ENCODE results near the gene BEST3.
"Not testable (repeated sequence)": the region's sequence is repeated elsewhere in the genome, so short reads cannot be mapped to it uniquely, and the experiment has no call there.

Gene BEST3

DNA sequence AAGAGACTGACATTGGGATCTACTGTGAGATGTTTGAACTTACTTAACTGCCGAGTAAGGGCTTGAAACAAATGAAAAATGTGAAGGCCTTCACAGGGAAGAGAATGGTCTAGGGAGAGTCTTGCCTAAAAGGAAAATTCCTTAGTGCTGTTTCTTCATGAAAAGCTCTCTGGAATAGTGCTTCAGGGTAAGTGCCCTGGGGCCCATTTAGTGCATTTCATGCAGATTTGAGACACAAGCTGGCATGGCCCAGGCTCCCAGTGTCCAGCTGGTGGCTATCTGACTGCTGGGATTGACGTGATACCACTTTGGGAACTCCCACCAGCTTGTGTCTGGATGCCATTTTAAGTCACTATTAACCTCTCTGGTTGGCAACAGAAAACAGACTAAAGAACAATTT lies 26.9 kb downstream of the BEST3 start:
- no peak overlapping the region for H2BK120ac ChIP-seq (ENCODE audit: low read depth, low read length)
- H2AK5ac ChIP-seq (ENCODE audit: low read depth, low read length), result no peak overlapping the region
- no peaks in the 10 kb centered on the region for H3K27me3 ChIP-seq (ENCODE audit: control insufficient read depth in 3 of 3, insufficient read depth in 3 of 3, low read depth in 1 of 3, low read length in 3 of 3)
- no peak for DNase-seq (ENCODE audit: low spot score)
- WGBS, 2 donors (ENCODE audit: extremely low coverage in 2 of 2, insufficient read length in 2 of 2, insufficient replicate concordance in 1 of 2), result no CpG with 5 or more reads among the region's 2 CpGs
- no peak overlapping the region for H3K4me3 ChIP-seq (ENCODE audit: low read length in 2 of 2)
- no peak overlapping the region for H3K4ac ChIP-seq (ENCODE audit: low read length)
- H3K4me1 ChIP-seq (ENCODE audit: control insufficient read depth in 2 of 2, insufficient read depth in 1 of 2, low read depth in 1 of 2, low read length in 2 of 2), result no peaks in the 10 kb centered on the region
- H2BK15ac ChIP-seq (ENCODE audit: low read length), result no peak overlapping the region
- no peak overlapping the region for H3K27ac ChIP-seq (replicated peaks; ENCODE audit: low read length)
- no peaks in the 10 kb centered on the region for H3K36me3 ChIP-seq (replicated peaks in 1 of 2; ENCODE audit: control insufficient read depth in 2 of 2, insufficient read depth in 2 of 2, low read length in 2 of 2)
- H4K8ac ChIP-seq (ENCODE audit: low read depth, low read length), result no peak overlapping the region
- H4K91ac ChIP-seq (ENCODE audit: low read depth, low read length, poor library complexity), result no peak overlapping the region
- H3K23ac ChIP-seq (ENCODE audit: low read depth, low read length, poor library complexity), result no peak overlapping the region
- H3K4me2 ChIP-seq (ENCODE audit: insufficient read depth, low read length, poor library complexity, severe bottlenecking), result no peak overlapping the region
- peak overlapping the region; percentile 7 for H2AFZ ChIP-seq (ENCODE audit: low read length)
- no peak overlapping the region for H2BK12ac ChIP-seq (ENCODE audit: low read length)
- no peak overlapping the region for H3K14ac ChIP-seq (ENCODE audit: low read length)
- no peak overlapping the region for H3K18ac ChIP-seq (ENCODE audit: low read length)
- H3K9me3 ChIP-seq (replicated peaks in 1 of 2; ENCODE audit: control insufficient read depth in 2 of 2, insufficient read depth in 1 of 2, low read depth in 1 of 2, low read length in 2 of 2), result no peaks in the 10 kb centered on the region
- no peak overlapping the region for H2BK5ac ChIP-seq (ENCODE audit: low read length)
- no peak overlapping the region for H3K9ac ChIP-seq (ENCODE audit: low read depth, low read length, poor library complexity)
- no peaks in the 10 kb centered on the region for H3K79me1 ChIP-seq (ENCODE audit: low read depth, low read length)

DNA sequence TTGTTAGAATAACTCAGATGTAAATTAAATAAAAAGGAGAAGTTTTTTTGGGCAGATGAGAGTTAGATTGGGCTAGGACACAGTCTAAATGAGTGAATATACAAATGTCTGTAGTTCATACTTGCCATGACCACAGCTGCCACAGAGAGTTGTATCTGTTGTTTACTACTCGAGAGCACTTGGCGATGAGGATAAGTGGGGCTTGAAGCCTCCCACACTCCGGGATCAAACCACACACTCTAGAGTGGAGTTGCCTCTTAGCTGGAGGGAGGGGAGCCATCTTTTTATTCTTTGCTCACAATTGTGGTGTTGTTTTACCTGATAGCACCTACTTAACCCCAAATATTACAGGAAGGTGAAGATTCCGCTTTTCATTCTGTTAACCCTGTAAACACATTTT lies 27.5 kb downstream of the BEST3 start:
- H3K4me2 ChIP-seq (ENCODE audit: insufficient read depth, low read length, poor library complexity, severe bottlenecking), result no peak overlapping the region
- no peak overlapping the region for H2BK5ac ChIP-seq (ENCODE audit: low read length)
- no peak overlapping the region for H2BK15ac ChIP-seq (ENCODE audit: low read length)
- no peak overlapping the region for H3K23ac ChIP-seq (ENCODE audit: low read depth, low read length, poor library complexity)
- H4K91ac ChIP-seq (ENCODE audit: low read depth, low read length, poor library complexity), result no peak overlapping the region
- H2BK120ac ChIP-seq (ENCODE audit: low read depth, low read length), result no peak overlapping the region
- no CpG with 5 or more reads among the region's 4 CpGs for WGBS, 2 donors (ENCODE audit: extremely low coverage in 2 of 2, insufficient read length in 2 of 2, insufficient replicate concordance in 1 of 2)
- H4K8ac ChIP-seq (ENCODE audit: low read depth, low read length), result no peak overlapping the region
- no peaks in the 10 kb centered on the region for H3K79me1 ChIP-seq (ENCODE audit: low read depth, low read length)
- H2BK12ac ChIP-seq (ENCODE audit: low read length), result no peak overlapping the region
- no peak overlapping the region for H3K4ac ChIP-seq (ENCODE audit: low read length)
- no peak overlapping the region for H3K9ac ChIP-seq (ENCODE audit: low read depth, low read length, poor library complexity)
- no peaks in the 10 kb centered on the region for H3K4me1 ChIP-seq (ENCODE audit: control insufficient read depth in 2 of 2, insufficient read depth in 1 of 2, low read depth in 1 of 2, low read length in 2 of 2)
- H2AFZ ChIP-seq (ENCODE audit: low read length), result no peak overlapping the region
- H3K36me3 ChIP-seq (replicated peaks in 1 of 2; ENCODE audit: control insufficient read depth in 2 of 2, insufficient read depth in 2 of 2, low read length in 2 of 2), result no peaks in the 10 kb centered on the region
- no peak for DNase-seq (ENCODE audit: low spot score)
- no peak overlapping the region for H3K14ac ChIP-seq (ENCODE audit: low read length)
- no peak overlapping the region for H3K4me3 ChIP-seq (ENCODE audit: low read length in 2 of 2)
- H3K18ac ChIP-seq (ENCODE audit: low read length), result no peak overlapping the region
- H2AK5ac ChIP-seq (ENCODE audit: low read depth, low read length), result no peak overlapping the region
- no peaks in the 10 kb centered on the region for H3K27me3 ChIP-seq (ENCODE audit: control insufficient read depth in 3 of 3, insufficient read depth in 3 of 3, low read depth in 1 of 3, low read length in 3 of 3)
- H3K9me3 ChIP-seq (replicated peaks in 1 of 2; ENCODE audit: control insufficient read depth in 2 of 2, insufficient read depth in 1 of 2, low read depth in 1 of 2, low read length in 2 of 2), result no peaks in the 10 kb centered on the region
- H3K27ac ChIP-seq (replicated peaks; ENCODE audit: low read length), result no peak overlapping the region

DNA sequence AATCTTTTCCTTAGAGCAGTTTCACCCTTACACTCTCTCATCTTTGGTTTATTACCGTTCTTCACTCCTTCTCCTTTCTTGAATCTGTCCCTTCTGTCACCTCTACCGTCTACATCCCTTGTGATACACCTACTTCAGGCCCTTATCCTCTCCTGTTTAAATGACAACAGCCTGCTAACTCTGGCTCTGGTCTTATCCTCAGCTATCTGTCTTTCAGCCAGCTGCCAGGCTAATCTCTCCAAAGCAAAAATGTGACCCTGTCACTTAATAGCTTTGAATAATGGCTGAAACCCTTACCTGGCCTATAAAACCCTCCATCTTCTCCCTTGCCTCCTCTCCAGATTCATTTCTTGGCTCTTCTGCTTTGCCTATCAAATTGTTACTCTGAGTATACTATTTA lies 32.3 kb downstream of the BEST3 start:
- Histone ChIP-seq H3K79me1 (ENCODE audit: low read depth, low read length) (no peaks in the 10 kb centered on the region), H2AK5ac (ENCODE audit: low read depth, low read length) (no peak overlapping the region), H2BK15ac (ENCODE audit: low read length) (no peak overlapping the region), H2BK12ac (ENCODE audit: low read length) (no peak overlapping the region), H3K4me1 (ENCODE audit: control insufficient read depth in 2 of 2, insufficient read depth in 1 of 2, low read depth in 1 of 2, low read length in 2 of 2) (no peaks in the 10 kb centered on the region), H4K91ac (ENCODE audit: low read depth, low read length, poor library complexity) (no peak overlapping the region), H3K27me3 (ENCODE audit: control insufficient read depth in 3 of 3, insufficient read depth in 3 of 3, low read depth in 1 of 3, low read length in 3 of 3) (no peaks in the 10 kb centered on the region), H2BK120ac (ENCODE audit: low read depth, low read length) (no peak overlapping the region), H3K14ac (ENCODE audit: low read length) (no peak overlapping the region), H3K18ac (ENCODE audit: low read length) (no peak overlapping the region), H3K9ac (ENCODE audit: low read depth, low read length, poor library complexity) (no peak overlapping the region), H3K4ac (ENCODE audit: low read length) (no peak overlapping the region), H3K4me2 (ENCODE audit: insufficient read depth, low read length, poor library complexity, severe bottlenecking) (no peak overlapping the region), H4K8ac (ENCODE audit: low read depth, low read length) (no peak overlapping the region), H2BK5ac (ENCODE audit: low read length) (no peak overlapping the region), H3K9me3 (replicated peaks in 1 of 2; ENCODE audit: control insufficient read depth in 2 of 2, insufficient read depth in 1 of 2, low read depth in 1 of 2, low read length in 2 of 2) (no peaks in the 10 kb centered on the region), H3K27ac (replicated peaks; ENCODE audit: low read length) (no peak overlapping the region), H3K36me3 (replicated peaks in 1 of 2; ENCODE audit: control insufficient read depth in 2 of 2, insufficient read depth in 2 of 2, low read length in 2 of 2) (no peaks in the 10 kb centered on the region), H3K4me3 (ENCODE audit: low read length in 2 of 2) (no peak overlapping the region), H2AFZ (ENCODE audit: low read length) (no peak overlapping the region), H3K23ac (ENCODE audit: low read depth, low read length, poor library complexity) (no peak overlapping the region)
- WGBS, 2 donors (ENCODE audit: extremely low coverage in 2 of 2, insufficient read length in 2 of 2, insufficient replicate concordance in 1 of 2), result no CpG with 5 or more reads among the region's 2 CpGs
- no peak for DNase-seq (ENCODE audit: low spot score)

DNA sequence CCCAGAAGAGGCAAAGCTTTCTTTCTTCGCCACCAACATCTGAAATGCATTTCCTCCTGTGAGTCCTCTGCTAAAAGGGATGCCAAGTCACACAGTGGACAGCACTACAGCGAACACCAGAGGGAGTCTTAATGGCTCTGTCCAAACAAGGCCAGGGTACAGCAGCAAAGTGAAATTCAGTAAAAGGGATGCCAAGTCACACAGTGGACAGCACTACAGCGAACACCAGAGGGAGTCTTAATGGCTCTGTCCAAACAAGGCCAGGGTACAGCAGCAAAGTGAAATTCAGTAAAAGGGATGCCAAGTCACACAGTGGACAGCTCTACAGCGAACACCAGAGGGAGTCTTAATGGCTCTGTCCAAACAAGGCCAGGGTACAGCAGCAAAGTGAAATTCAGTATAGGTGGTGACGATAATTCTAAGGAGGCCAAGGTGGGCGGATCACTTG lies 34.1 kb downstream of the BEST3 start:
- not testable (repeated sequence) for H4K8ac ChIP-seq (ENCODE audit: low read depth, low read length); H3K4me1 ChIP-seq (ENCODE audit: control insufficient read depth in 2 of 2, insufficient read depth in 1 of 2, low read depth in 1 of 2, low read length in 2 of 2); H3K4me3 ChIP-seq (ENCODE audit: low read length in 2 of 2); H3K79me1 ChIP-seq (ENCODE audit: low read depth, low read length); H3K4ac ChIP-seq (ENCODE audit: low read length); H2BK12ac ChIP-seq (ENCODE audit: low read length); H3K36me3 ChIP-seq (replicated peaks in 1 of 2; ENCODE audit: control insufficient read depth in 2 of 2, insufficient read depth in 2 of 2, low read length in 2 of 2); H3K14ac ChIP-seq (ENCODE audit: low read length); H3K9ac ChIP-seq (ENCODE audit: low read depth, low read length, poor library complexity); H3K4me2 ChIP-seq (ENCODE audit: insufficient read depth, low read length, poor library complexity, severe bottlenecking); H2AFZ ChIP-seq (ENCODE audit: low read length); H2AK5ac ChIP-seq (ENCODE audit: low read depth, low read length); H3K27ac ChIP-seq (replicated peaks; ENCODE audit: low read length); H2BK5ac ChIP-seq (ENCODE audit: low read length); H4K91ac ChIP-seq (ENCODE audit: low read depth, low read length, poor library complexity); H2BK15ac ChIP-seq (ENCODE audit: low read length); H2BK120ac ChIP-seq (ENCODE audit: low read depth, low read length); H3K18ac ChIP-seq (ENCODE audit: low read length); H3K23ac ChIP-seq (ENCODE audit: low read depth, low read length, poor library complexity); H3K27me3 ChIP-seq (ENCODE audit: control insufficient read depth in 3 of 3, insufficient read depth in 3 of 3, low read depth in 1 of 3, low read length in 3 of 3); DNase-seq (ENCODE audit: low spot score); H3K9me3 ChIP-seq (replicated peaks in 1 of 2; ENCODE audit: control insufficient read depth in 2 of 2, insufficient read depth in 1 of 2, low read depth in 1 of 2, low read length in 2 of 2)
- no CpG with 5 or more reads among the region's 6 CpGs for WGBS, 2 donors (ENCODE audit: extremely low coverage in 2 of 2, insufficient read length in 2 of 2, insufficient replicate concordance in 1 of 2)

All from neuronal stem cell (in vitro differentiated cells).